Measurements from ENCODE around the gene VEZF1.

DNA sequence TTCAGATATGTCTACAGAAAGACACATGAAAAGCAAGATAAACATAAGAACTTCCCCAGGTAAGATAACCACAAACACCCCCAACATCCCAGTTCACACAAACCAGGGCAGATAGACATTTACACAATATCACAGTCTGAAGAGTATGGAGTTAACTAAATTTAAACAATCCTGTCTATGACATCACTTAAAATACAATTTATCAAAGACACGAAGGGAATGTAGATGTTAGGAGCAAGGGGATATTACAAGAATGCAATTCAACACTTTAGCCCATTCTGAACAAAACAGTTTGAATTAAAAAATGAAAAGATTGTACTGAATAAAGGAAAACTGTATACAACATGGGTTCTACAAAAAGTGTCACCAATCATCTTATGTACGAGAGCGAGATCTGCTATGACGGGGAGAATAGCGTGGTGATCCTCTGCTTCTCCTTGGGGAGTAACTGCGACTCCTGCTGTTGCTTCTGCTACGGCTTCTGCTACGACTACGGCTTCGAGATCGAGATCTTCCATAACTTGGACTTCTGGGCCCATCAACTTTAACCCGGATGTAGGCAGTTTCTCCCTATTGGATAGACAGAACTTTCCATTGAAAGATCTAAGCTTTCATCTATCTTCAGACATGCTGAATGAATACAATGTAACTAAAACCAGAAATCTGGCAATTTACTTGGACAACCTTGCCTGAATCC is 17.1 kb upstream of the VEZF1 start:
- TF ChIP-seq, protein P1, sequence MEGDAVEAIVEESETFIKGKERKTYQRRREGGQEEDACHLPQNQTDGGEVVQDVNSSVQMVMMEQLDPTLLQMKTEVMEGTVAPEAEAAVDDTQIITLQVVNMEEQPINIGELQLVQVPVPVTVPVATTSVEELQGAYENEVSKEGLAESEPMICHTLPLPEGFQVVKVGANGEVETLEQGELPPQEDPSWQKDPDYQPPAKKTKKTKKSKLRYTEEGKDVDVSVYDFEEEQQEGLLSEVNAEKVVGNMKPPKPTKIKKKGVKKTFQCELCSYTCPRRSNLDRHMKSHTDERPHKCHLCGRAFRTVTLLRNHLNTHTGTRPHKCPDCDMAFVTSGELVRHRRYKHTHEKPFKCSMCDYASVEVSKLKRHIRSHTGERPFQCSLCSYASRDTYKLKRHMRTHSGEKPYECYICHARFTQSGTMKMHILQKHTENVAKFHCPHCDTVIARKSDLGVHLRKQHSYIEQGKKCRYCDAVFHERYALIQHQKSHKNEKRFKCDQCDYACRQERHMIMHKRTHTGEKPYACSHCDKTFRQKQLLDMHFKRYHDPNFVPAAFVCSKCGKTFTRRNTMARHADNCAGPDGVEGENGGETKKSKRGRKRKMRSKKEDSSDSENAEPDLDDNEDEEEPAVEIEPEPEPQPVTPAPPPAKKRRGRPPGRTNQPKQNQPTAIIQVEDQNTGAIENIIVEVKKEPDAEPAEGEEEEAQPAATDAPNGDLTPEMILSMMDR (IDR thresholded peaks at IDR 0.05), result no peak
- TF ChIP-seq POLR2A (IDR thresholded peaks at IDR 0.05) (no peak), POLR2AphosphoS5 (IDR thresholded peaks at IDR 0.05) (no peak), EP300 (IDR thresholded peaks at IDR 0.05) (no peak)
